Measurements from ENCODE around the gene SMIM38.

SMIM38 gene

GRCh38 chr11:69178819-69179482, 23.2 kb downstream of the SMIM38 start:
- no peak for DNase-seq (ENCODE audit: low read depth in 2 of 3, low spot score in 2 of 3)

- no peak for DNase-seq (ENCODE audit: low read depth in 2 of 3, low spot score in 2 of 3)
Observed at GRCh38 chr11:69180226-69180625, 24.5 kb downstream of the SMIM38 start.

GRCh38 chr11:69180726-69181125, 25.0 kb downstream of the SMIM38 start:
- DNase-seq (ENCODE audit: low read depth in 2 of 3, low spot score in 2 of 3) = no peak

- no peak for DNase-seq (ENCODE audit: low read depth in 2 of 3, low spot score in 2 of 3)
Observed at GRCh38 chr11:69183613-69184012, 27.9 kb downstream of the SMIM38 start.

GRCh38 chr11:69186316-69187260, 30.9 kb downstream of the SMIM38 start:
- DNase-seq (ENCODE audit: low read depth in 2 of 3, low spot score in 2 of 3) = no peak

- no peak for DNase-seq (ENCODE audit: low read depth in 2 of 3, low spot score in 2 of 3)
Observed at GRCh38 chr11:69187540-69188065, 31.9 kb downstream of the SMIM38 start.

GRCh38 chr11:69189059-69189458, 33.3 kb downstream of the SMIM38 start:
- no peak for DNase-seq (ENCODE audit: low read depth in 2 of 3, low spot score in 2 of 3)

GRCh38 chr11:69190796-69191536, 35.2 kb downstream of the SMIM38 start:
- no peak for DNase-seq (ENCODE audit: low read depth in 2 of 3, low spot score in 2 of 3)

GRCh38 chr11:69192301-69192721, 36.6 kb downstream of the SMIM38 start:
- no peak for DNase-seq (ENCODE audit: low read depth in 2 of 3, low spot score in 2 of 3)

- no peak for DNase-seq (ENCODE audit: low read depth in 2 of 3, low spot score in 2 of 3)
Observed at GRCh38 chr11:69193151-69193550, 37.4 kb downstream of the SMIM38 start.

- no peak for DNase-seq (ENCODE audit: low read depth in 2 of 3, low spot score in 2 of 3)
Observed at GRCh38 chr11:69193629-69194028, 37.9 kb downstream of the SMIM38 start.

GRCh38 chr11:69194396-69194795, 38.7 kb downstream of the SMIM38 start:
- DNase-seq (ENCODE audit: low read depth in 2 of 3, low spot score in 2 of 3) = no peak

- DNase-seq (ENCODE audit: low read depth in 2 of 3, low spot score in 2 of 3) = no peak
Observed at GRCh38 chr11:69194956-69195355, 39.2 kb downstream of the SMIM38 start.

- no peak for DNase-seq (ENCODE audit: low read depth in 2 of 3, low spot score in 2 of 3)
Observed at GRCh38 chr11:69195824-69196782, 40.4 kb downstream of the SMIM38 start.

GRCh38 chr11:69196783-69197169, 41.0 kb downstream of the SMIM38 start:
- DNase-seq (ENCODE audit: low read depth in 2 of 3, low spot score in 2 of 3) = no peak

GRCh38 chr11:69198891-69199582, 43.3 kb downstream of the SMIM38 start:
- DNase-seq (ENCODE audit: low read depth in 2 of 3, low spot score in 2 of 3) = no peak

- DNase-seq (ENCODE audit: low read depth in 2 of 3, low spot score in 2 of 3) = no peak
Observed at GRCh38 chr11:69199583-69200315, 44.0 kb downstream of the SMIM38 start.

- no peak for DNase-seq (ENCODE audit: low read depth in 2 of 3, low spot score in 2 of 3)
Observed at GRCh38 chr11:69200331-69201065, 44.8 kb downstream of the SMIM38 start.

GRCh38 chr11:69201066-69201365, 45.3 kb downstream of the SMIM38 start:
- no peak for DNase-seq (ENCODE audit: low read depth in 2 of 3, low spot score in 2 of 3)

All from activated CD8-positive, alpha-beta memory T cell treated with anti-CD3 and anti-CD28 coated beads for 48 hours (primary cell).